ENCODE data around the gene CFAP65.
A peak's percentile ranks its signal among the peaks of the same experiment; 100 is the strongest.

The CFAP65 gene, protein sequence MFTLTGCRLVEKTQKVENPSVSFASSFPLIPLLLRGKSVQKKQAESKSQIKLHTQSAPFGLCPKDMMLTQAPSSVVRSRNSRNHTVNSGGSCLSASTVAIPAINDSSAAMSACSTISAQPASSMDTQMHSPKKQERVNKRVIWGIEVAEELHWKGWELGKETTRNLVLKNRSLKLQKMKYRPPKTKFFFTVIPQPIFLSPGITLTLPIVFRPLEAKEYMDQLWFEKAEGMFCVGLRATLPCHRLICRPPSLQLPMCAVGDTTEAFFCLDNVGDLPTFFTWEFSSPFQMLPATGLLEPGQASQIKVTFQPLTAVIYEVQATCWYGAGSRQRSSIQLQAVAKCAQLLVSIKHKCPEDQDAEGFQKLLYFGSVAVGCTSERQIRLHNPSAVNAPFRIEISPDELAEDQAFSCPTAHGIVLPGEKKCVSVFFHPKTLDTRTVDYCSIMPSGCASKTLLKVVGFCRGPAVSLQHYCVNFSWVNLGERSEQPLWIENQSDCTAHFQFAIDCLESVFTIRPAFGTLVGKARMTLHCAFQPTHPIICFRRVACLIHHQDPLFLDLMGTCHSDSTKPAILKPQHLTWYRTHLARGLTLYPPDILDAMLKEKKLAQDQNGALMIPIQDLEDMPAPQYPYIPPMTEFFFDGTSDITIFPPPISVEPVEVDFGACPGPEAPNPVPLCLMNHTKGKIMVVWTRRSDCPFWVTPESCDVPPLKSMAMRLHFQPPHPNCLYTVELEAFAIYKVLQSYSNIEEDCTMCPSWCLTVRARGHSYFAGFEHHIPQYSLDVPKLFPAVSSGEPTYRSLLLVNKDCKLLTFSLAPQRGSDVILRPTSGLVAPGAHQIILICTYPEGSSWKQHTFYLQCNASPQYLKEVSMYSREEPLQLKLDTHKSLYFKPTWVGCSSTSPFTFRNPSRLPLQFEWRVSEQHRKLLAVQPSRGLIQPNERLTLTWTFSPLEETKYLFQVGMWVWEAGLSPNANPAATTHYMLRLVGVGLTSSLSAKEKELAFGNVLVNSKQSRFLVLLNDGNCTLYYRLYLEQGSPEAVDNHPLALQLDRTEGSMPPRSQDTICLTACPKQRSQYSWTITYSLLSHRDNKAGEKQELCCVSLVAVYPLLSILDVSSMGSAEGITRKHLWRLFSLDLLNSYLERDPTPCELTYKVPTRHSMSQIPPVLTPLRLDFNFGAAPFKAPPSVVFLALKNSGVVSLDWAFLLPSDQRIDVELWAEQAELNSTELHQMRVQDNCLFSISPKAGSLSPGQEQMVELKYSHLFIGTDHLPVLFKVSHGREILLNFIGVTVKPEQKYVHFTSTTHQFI (N-terminal part only)

GRCh38 chr2:219041252-219041651, at the start of gene CFAP65:
CFAP65 (minus strand) TSS chr2:219041516; CDS start chr2:219039048, 2,468 bp downstream.
- no peak for DNase-seq (ENCODE audit: low spot score)

DNA sequence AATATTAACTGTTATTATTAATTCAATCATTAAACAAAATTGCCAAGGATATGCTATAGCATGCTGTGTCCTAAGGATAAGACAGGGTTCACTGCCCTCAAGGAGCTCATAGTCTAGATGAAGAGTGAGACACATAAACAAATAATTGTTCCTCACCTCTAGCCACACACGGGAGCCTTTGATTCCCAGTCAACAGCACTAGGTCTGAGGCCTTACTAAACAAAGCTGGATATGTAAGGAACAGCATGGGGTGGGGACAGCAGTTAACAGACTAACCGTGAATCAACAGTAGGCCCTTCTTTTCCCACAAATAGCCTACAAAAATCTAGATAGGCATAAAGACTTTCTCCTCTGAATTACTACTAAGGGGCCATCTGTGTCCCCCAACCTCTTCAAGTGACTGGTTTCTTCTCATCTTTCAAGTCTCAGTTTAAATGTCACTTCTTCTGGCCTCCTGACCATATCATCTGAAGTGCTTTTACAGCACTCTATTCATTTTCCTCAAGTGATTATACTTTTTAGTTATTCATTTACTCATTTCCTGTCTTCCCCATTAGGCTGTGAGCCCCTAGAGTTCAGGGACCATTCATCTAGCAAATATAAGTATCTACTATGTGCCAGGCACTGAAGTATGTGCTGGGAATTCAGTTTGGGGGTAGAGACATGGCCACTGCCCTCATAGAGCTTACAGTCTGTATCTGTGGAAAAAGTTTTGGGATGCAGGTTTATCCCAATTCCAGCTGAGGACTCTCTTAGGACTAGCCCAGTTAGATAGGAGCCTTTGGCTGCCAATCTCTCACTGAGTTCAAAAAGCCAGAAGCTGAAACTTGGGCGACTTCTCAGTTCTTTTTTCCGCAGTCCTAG, 49.4 kb upstream of the CFAP65 start:
- DNase-seq (ENCODE audit: low spot score), result no peak

- no peak for DNase-seq (ENCODE audit: low spot score)
Observed at GRCh38 chr2:219089330-219089729, 48.0 kb upstream of the CFAP65 start.

GRCh38 chr2:219087848-219088247, 46.5 kb upstream of the CFAP65 start:
- DNase-seq (ENCODE audit: low spot score), result peak; percentile 18

DNA sequence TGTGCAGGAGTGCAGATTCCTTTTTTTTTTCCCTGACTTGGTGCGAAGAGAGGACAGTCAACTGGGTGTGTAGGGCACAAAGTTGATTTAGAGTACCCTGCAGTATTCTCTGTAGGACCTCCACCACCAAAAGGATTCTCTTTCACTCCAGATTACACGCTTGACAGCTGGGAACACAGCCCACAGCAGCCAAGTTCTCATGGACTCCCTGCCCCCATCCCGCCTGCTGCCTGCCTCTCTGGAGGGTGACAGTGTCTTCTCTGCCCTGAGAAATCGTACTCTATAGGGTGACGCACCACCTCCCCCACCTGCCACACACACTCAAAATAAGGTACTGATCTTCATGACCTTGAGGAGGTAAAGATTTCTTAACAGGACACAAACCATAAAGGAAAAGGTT, 46.0 kb upstream of the CFAP65 start:
- no peak for DNase-seq (ENCODE audit: low spot score)

DNA sequence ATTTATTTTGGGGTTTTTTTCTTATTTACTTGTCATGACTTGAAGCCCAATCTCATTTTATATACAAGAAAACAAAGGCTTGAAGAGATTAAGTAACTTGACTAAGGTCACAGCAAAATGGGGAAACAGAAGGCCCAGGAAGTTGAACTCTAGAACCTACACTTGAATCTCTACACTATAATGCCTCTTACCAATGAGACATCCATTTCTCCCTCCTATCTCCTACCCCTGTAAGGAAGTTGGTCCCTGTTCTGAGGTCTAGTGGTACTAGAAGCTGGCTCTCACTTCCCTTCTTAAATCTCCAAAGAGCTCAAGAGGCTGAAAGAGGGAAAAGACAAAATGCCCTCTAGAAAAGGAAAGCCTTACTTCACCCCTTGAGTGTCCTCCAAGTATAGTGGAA, 44.9 kb upstream of the CFAP65 start:
- no peak for DNase-seq (ENCODE audit: low spot score)

- no peak for DNase-seq (ENCODE audit: low spot score)
Observed at GRCh38 chr2:219084791-219085190, 43.5 kb upstream of the CFAP65 start.

DNA sequence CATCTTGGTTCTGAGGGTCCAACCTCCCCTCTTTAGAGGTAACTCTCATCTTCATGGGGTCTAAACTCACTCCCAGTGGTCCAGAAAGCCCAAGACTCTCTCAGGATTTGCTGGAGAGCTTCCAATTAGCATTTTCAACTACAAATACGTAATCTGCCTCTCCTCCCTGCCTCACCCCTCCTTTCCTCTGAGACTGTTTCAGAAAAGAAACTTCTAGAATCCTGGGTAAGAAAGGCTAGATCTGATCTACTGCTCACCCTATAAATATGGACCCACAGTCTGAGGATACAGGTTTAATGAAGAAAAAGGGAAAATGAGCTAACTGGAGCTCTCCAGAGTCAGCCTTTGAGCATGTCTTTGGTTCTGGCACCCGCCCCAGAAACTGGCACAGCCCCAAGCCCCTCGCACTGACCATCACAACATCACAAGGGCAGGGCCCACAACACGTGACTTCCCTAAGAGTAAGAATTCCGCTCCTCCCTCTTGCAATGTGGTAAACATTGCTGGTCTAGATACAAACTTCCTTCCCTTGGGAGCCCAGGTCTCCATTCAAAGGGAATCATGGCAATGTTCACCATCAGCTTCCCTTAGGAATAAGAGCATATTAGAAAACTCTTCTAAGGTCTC, 41.1 kb upstream of the CFAP65 start:
- DNase-seq (ENCODE audit: low spot score), result no peak

GRCh38 chr2:219081701-219082331, 40.5 kb upstream of the CFAP65 start:
- DNase-seq (ENCODE audit: low spot score), result no peak

GRCh38 chr2:219081096-219081495, 39.8 kb upstream of the CFAP65 start:
- no peak for DNase-seq (ENCODE audit: low spot score)

DNA sequence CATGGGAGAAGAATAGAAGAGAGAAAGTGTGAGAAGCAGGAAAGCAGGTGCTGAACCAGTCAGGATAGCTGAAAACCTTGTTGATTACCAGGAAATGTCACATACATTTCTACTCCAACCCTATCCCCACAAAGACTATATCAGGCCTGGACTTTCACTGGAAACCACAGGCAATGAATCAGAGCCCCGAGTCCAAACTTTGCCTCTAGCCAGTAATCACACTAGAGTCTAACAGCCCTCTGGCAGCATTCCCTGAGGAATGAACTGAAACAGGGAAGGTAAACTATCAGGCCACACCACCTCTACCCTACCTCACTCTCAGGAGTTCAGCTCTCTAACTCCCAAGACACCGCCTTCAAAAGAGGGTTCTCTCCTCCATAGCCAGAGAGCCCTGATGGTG, 38.1 kb upstream of the CFAP65 start:
- DNase-seq (ENCODE audit: low spot score), result no peak

DNA sequence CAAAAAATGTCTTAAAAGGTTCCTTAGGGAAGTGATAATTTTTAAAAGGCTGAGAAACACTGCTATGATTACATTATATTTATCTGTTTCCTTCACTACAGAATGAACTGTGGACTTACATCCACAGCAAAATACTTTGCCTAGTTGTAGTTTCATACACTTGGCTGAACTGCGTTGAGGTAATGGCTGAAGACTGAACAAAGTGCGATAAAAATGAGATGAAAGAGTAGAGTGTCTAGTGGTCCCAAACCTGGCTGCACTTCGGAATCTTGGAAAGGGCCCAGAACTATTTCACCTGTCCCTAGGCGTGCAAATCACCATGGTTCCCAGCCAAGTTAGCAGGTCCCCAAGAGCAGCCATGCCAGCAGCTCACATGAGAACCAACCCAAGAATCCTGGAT, 37.6 kb upstream of the CFAP65 start:
- no peak for DNase-seq (ENCODE audit: low spot score)

- DNase-seq (ENCODE audit: low spot score), result no peak
Observed at GRCh38 chr2:219078126-219078525, 36.8 kb upstream of the CFAP65 start.

GRCh38 chr2:219076253-219076652, 34.9 kb upstream of the CFAP65 start:
- DNase-seq (ENCODE audit: low spot score), result no peak

DNA sequence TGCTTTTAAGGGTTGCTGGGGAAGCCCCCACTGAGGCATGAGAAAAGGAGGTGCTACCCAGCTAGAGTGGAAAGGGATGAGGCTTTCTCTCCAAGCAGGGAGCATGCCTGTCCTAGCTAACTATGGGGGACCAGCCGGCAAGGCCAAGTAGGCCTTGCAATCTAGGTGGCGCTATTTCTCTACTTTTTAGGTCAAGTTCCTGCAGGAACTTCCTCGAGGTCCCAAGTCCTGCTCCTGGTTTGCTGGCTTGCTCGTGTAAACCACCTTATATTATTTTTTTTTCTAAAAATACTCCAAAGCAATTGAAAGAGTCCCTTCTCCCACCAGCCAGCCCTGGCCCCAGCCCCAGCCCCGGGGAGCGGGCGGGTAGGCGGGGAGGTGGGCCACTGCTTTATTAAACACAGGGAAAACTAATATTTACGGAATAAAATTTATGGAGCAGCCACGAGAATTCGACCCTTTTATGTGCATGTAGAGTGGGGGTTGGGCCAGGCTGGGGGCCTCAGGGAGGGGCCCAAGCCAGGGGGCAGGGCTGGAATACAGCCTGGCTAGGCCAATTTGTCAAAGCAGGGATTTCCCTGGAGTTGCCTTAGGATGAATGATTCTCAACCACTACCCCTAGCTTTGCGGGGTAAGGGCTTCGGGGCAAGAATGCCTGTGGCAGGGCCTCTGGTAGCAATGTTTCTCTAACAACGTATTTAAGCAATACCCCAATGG, 32.3 kb upstream of the CFAP65 start:
- peak; percentile 66 for DNase-seq (ENCODE audit: low spot score)

DNA sequence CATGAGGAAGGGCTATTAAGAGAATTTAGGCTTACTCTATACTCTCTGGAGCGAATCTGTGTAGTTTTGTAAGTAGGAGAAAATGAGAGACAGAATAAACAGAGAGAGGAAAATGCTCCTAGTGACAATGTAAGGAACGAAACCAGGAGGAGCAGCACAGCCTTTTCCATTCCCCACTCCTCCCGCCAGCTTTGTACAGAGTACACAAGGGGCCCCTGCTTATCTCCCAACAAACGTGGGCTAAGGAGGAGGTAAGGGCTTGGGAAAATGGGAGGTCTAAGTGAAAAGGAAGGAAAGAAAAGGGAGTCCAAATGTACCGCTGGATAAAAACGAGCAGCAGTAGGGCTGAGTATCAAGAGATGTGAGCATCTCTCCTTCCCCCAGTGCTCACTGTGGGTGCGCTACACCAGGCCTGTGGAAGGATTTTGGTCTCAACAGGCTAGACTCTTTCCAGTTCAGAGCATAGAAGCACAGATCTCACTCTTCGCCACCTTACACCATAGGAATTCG, 31.5 kb upstream of the CFAP65 start:
- DNase-seq (ENCODE audit: low spot score), result no peak

DNA sequence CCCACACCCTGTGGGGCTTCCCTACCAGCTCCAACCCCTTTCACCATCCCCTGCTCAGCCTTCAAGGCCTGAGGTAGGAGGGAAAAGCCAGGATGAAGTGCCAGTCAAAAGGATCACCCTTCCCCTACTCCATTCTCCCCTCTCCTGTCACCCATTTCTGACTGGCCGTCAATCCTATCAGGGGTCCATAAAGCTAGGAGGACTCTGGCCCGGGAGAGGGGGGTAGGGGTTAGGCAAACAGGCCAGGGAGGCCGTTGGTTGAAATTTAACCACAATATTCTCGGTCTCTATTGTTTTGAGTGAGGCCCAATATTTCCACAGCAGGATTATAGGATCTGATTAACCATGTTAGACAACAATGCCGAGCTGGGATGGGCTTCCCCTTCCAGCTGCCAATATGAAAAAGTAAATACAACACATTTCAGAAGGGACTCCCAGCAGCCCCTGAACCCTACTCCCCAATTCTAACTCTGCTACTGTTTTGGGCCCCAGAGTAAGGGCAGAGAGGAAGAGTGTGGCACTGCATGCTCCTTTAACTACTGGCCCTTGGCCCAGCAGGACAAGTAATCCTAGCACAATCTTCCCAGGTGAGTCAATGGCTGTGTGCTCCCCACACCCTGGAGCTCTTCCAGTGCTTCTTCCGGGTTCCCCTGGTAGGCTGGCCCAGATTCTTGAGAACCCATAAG, 30.0 kb upstream of the CFAP65 start:
- DNase-seq (ENCODE audit: low spot score), result no peak

DNA sequence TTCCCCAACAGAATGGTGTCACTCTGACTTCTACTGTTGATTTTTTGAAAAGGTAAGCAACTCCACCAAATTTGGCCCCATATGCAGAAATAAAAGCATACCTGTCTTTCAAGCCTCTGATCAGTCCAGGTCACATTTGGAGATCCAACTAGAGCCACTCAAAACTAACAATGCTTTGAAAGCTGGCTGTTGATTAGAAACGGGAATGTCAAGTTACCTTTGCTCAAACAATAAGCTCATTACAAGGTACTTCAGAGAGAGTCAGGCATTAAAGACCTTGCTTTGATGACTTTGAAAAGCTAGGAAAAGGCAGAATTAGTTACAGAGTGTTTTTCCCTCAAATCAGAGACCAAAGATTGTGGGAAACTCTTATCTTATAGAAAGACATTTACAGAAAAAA, 24.2 kb upstream of the CFAP65 start:
- no peak for DNase-seq (ENCODE audit: low spot score)

GRCh38 chr2:219062081-219062480, 20.8 kb upstream of the CFAP65 start:
- DNase-seq (ENCODE audit: low spot score), result no peak
